Activated naive CD8-positive, alpha-beta T cell treated with anti-CD3 and anti-CD28 coated beads, Interleukin-2, amount 10 ng/mL, durations not matched to agents 7 days and 5 days (primary cell): ENCODE data around the gene PDGFRB. TPM values are rescaled to one million over a fixed set of nuclear protein-coding genes. Genes with fewer than 3 reads are reported as not detected.

Experiments used
- ATAC-seq: fragments of 150-1000 bp; cut with Tn5 transposase; one replicate; pipeline ENCODE4 v1.10.0; 2021; ENCODE audit warnings: low read depth, moderate library complexity
- POLR2A ChIA-PET: fragments of 350-600 bp; sonication (Branson Sonifier 250); formaldehyde crosslinking; loops from one replicate; lab custom pipeline; 2021; ENCODE audit warnings: antibody characterized with exemption; lab: Charles Lee
- DNase-seq: peaks from one replicate; pipeline ENCODE4 v3.0.0; 2021
- H3K27ac Mint-ChIP-seq: one replicate; pipeline ENCODE4 v1.8.0; 2022; ENCODE audit warnings: mild to moderate bottlenecking, mixed read lengths
- H3K27me3 Mint-ChIP-seq: one replicate; pipeline ENCODE4 v1.8.0; 2022; ENCODE audit warnings: mild to moderate bottlenecking, moderate library complexity, mixed read lengths
- H3K36me3 Mint-ChIP-seq: one replicate; pipeline ENCODE4 v1.8.0; 2021; ENCODE audit warnings: mild to moderate bottlenecking, mixed read lengths
- H3K4me1 Mint-ChIP-seq: one replicate; pipeline ENCODE4 v1.8.0; 2021; ENCODE audit warnings: mixed read lengths
- H3K4me3 Mint-ChIP-seq: one replicate; pipeline ENCODE4 v1.8.0; 2022; ENCODE audit warnings: mild to moderate bottlenecking, moderate library complexity, mixed read lengths
- H3K9me3 Mint-ChIP-seq: one replicate; pipeline ENCODE4 v1.8.0; 2021; ENCODE audit warnings: mixed read lengths
- total RNA-seq, 2 experiments: library from RNA; stranded (reverse); gene quantifications; one replicate each; pipeline ENCODE4 v1.2.3, GENCODE V29; 2021

Gene PDGFRB
- total RNA-seq, 2 experiments from 2014 or later = 33.4 to 41.5 TPM

- DNase-seq (no peak), ATAC-seq (no peak)
- peaks cover 17% of the 10 kb centered on the region for H3K36me3 Mint-ChIP-seq
- H3K27me3 Mint-ChIP-seq = no peaks in the 10 kb centered on the region
- no peak overlapping the region for H3K27ac Mint-ChIP-seq
- no peaks in the 10 kb centered on the region for H3K9me3 Mint-ChIP-seq
- POLR2A ChIA-PET = interaction anchor here (1.4 kb wide), 1 partner anchor 13 kb away, joined by 3 read pairs; no protein-coding TSS in a partner anchor
- no peak overlapping the region for H3K4me3 Mint-ChIP-seq
- peaks cover 11% of the 10 kb centered on the region for H3K4me1 Mint-ChIP-seq
Measured at GRCh38 chr5:150134198-150134588, 21.5 kb downstream of the PDGFRB start.

- no peak for DNase-seq
- no peak for ATAC-seq
- no peak overlapping the region for H3K27ac Mint-ChIP-seq
- peaks cover 18% of the 10 kb centered on the region for H3K36me3 Mint-ChIP-seq
- H3K4me3 Mint-ChIP-seq = no peak overlapping the region
- H3K4me1 Mint-ChIP-seq = peaks cover 11% of the 10 kb centered on the region
- H3K27me3 Mint-ChIP-seq = no peaks in the 10 kb centered on the region
- POLR2A ChIA-PET = no interaction called here
- no peaks in the 10 kb centered on the region for H3K9me3 Mint-ChIP-seq
Measured at GRCh38 chr5:150133581-150134197, 22.0 kb downstream of the PDGFRB start.

- no peaks in the 10 kb centered on the region for H3K9me3 Mint-ChIP-seq
- no peak overlapping the region for H3K4me3 Mint-ChIP-seq
- peaks cover 23% of the 10 kb centered on the region for H3K36me3 Mint-ChIP-seq
- no peaks in the 10 kb centered on the region for H3K27me3 Mint-ChIP-seq
- no peak for DNase-seq
- POLR2A ChIA-PET = no interaction called here
- ATAC-seq = no peak
- H3K4me1 Mint-ChIP-seq = peaks cover 16% of the 10 kb centered on the region
- no peak overlapping the region for H3K27ac Mint-ChIP-seq
Measured at GRCh38 chr5:150132740-150133139, 22.9 kb downstream of the PDGFRB start.

GRCh38 chr5:150131978-150132694, 23.5 kb downstream of the PDGFRB start:
- peaks cover 16% of the 10 kb centered on the region for H3K4me1 Mint-ChIP-seq
- H3K4me3 Mint-ChIP-seq = no peak overlapping the region
- POLR2A ChIA-PET = no interaction called here
- no peaks in the 10 kb centered on the region for H3K9me3 Mint-ChIP-seq
- H3K27me3 Mint-ChIP-seq = no peaks in the 10 kb centered on the region
- DNase-seq (no peak), ATAC-seq (no peak)
- H3K27ac Mint-ChIP-seq = no peak overlapping the region
- peaks cover 24% of the 10 kb centered on the region for H3K36me3 Mint-ChIP-seq

- H3K36me3 Mint-ChIP-seq = peaks cover 24% of the 10 kb centered on the region
- no peak overlapping the region for H3K4me3 Mint-ChIP-seq
- H3K27ac Mint-ChIP-seq = no peak overlapping the region
- no peak for DNase-seq
- peaks cover 16% of the 10 kb centered on the region for H3K4me1 Mint-ChIP-seq
- no peaks in the 10 kb centered on the region for H3K9me3 Mint-ChIP-seq
- H3K27me3 Mint-ChIP-seq = no peaks in the 10 kb centered on the region
- no peak for ATAC-seq
- POLR2A ChIA-PET = no interaction called here
Measured at GRCh38 chr5:150131461-150131860, 24.2 kb downstream of the PDGFRB start.

GRCh38 chr5:150130493-150130922, 25.1 kb downstream of the PDGFRB start:
- ATAC-seq (no peak), DNase-seq (no peak)
- Mint-ChIP-seq H3K36me3 (peaks cover 24% of the 10 kb centered on the region), H3K27me3 (no peaks in the 10 kb centered on the region), H3K9me3 (no peaks in the 10 kb centered on the region), H3K4me3 (no peak overlapping the region), H3K4me1 (peaks cover 16% of the 10 kb centered on the region), H3K27ac (no peak overlapping the region)
- POLR2A ChIA-PET = no interaction called here

GRCh38 chr5:150129813-150130492, 25.7 kb downstream of the PDGFRB start:
- H3K36me3 Mint-ChIP-seq = peaks cover 24% of the 10 kb centered on the region
- no peaks in the 10 kb centered on the region for H3K27me3 Mint-ChIP-seq
- peak; percentile 61 for ATAC-seq
- peak; percentile 71 for DNase-seq
- H3K9me3 Mint-ChIP-seq = no peaks in the 10 kb centered on the region
- POLR2A ChIA-PET = no interaction called here
- H3K4me3 Mint-ChIP-seq = no peak overlapping the region
- H3K4me1 Mint-ChIP-seq = peaks cover 16% of the 10 kb centered on the region
- H3K27ac Mint-ChIP-seq = no peak overlapping the region

- ATAC-seq = no peak
- H3K4me1 Mint-ChIP-seq = peaks cover 16% of the 10 kb centered on the region
- H3K4me3 Mint-ChIP-seq = no peak overlapping the region
- no peaks in the 10 kb centered on the region for H3K9me3 Mint-ChIP-seq
- DNase-seq = no peak
- POLR2A ChIA-PET = no interaction called here
- peaks cover 24% of the 10 kb centered on the region for H3K36me3 Mint-ChIP-seq
- H3K27ac Mint-ChIP-seq = no peak overlapping the region
- H3K27me3 Mint-ChIP-seq = no peaks in the 10 kb centered on the region
Measured at GRCh38 chr5:150129454-150129812, 26.2 kb downstream of the PDGFRB start.

- no peaks in the 10 kb centered on the region for H3K9me3 Mint-ChIP-seq
- H3K27ac Mint-ChIP-seq = no peak overlapping the region
Measured at GRCh38 chr5:150126921-150127265, 28.8 kb downstream of the PDGFRB start.

GRCh38 chr5:150126199-150126920, 29.3 kb downstream of the PDGFRB start:
- POLR2A ChIA-PET = no interaction called here
- peak overlapping the region; percentile 10 for H3K27ac Mint-ChIP-seq
- no peaks in the 10 kb centered on the region for H3K9me3 Mint-ChIP-seq
- H3K27me3 Mint-ChIP-seq = no peaks in the 10 kb centered on the region
- H3K4me1 Mint-ChIP-seq = peaks cover 16% of the 10 kb centered on the region
- ATAC-seq (no peak), DNase-seq (no peak)
- peaks cover 13% of the 10 kb centered on the region for H3K36me3 Mint-ChIP-seq
- no peak overlapping the region for H3K4me3 Mint-ChIP-seq

More at GRCh38 chr5:150126921-150127265, 28.8 kb downstream of the PDGFRB start:
- POLR2A ChIA-PET = no interaction called here
- Mint-ChIP-seq H3K36me3 (peaks cover 13% of the 10 kb centered on the region), H3K27me3 (no peaks in the 10 kb centered on the region), H3K4me3 (no peak overlapping the region), H3K4me1 (peaks cover 16% of the 10 kb centered on the region)
- ATAC-seq (no peak), DNase-seq (no peak)

GRCh38 chr5:150125334-150125733, 30.3 kb downstream of the PDGFRB start:
- ATAC-seq = no peak

GRCh38 chr5:150124596-150124995, 31.0 kb downstream of the PDGFRB start:
- POLR2A ChIA-PET = no interaction called here
- ATAC-seq (no peak), DNase-seq (no peak)
- H3K27ac Mint-ChIP-seq = no peak overlapping the region
- H3K4me3 Mint-ChIP-seq = no peak overlapping the region
- H3K9me3 Mint-ChIP-seq = no peaks in the 10 kb centered on the region
- H3K4me1 Mint-ChIP-seq = peaks cover 8% of the 10 kb centered on the region
- H3K36me3 Mint-ChIP-seq = peaks cover 12% of the 10 kb centered on the region
- H3K27me3 Mint-ChIP-seq = no peaks in the 10 kb centered on the region

More at GRCh38 chr5:150125334-150125733, 30.3 kb downstream of the PDGFRB start:
- POLR2A ChIA-PET = no interaction called here
- no peak overlapping the region for H3K27ac Mint-ChIP-seq
- no peaks in the 10 kb centered on the region for H3K27me3 Mint-ChIP-seq
- peaks cover 11% of the 10 kb centered on the region for H3K4me1 Mint-ChIP-seq
- DNase-seq = no peak
- no peak overlapping the region for H3K4me3 Mint-ChIP-seq
- H3K36me3 Mint-ChIP-seq = peaks cover 13% of the 10 kb centered on the region
- H3K9me3 Mint-ChIP-seq = no peaks in the 10 kb centered on the region

- H3K4me3 Mint-ChIP-seq = no peak overlapping the region
Measured at GRCh38 chr5:150124111-150124557, 31.5 kb downstream of the PDGFRB start.

More at GRCh38 chr5:150124111-150124557, 31.5 kb downstream of the PDGFRB start:
- POLR2A ChIA-PET = no interaction called here
- ATAC-seq (no peak), DNase-seq (no peak)
- Mint-ChIP-seq H3K36me3 (peaks cover 13% of the 10 kb centered on the region), H3K27ac (no peak overlapping the region), H3K4me1 (peaks cover 8% of the 10 kb centered on the region), H3K27me3 (no peaks in the 10 kb centered on the region), H3K9me3 (no peaks in the 10 kb centered on the region)
